Naive B cell (primary cell): ENCODE results near the gene PLA2G5. TPM values are rescaled to one million over a fixed set of nuclear protein-coding genes. Genes with fewer than 3 reads are reported as not detected.
"Not testable (repeated sequence)": the region's sequence is repeated elsewhere in the genome, so short reads cannot be mapped to it uniquely, and the experiment has no call there.

Experiments
- ATAC-seq, 2 donors: fragments of 150-1000 bp; cut with Tn5 transposase; 2 replicates each; pipeline ENCODE4 v1.10.0; 2021; ENCODE audit warnings: low read depth in 2 of 2, mild to moderate bottlenecking in 2 of 2, moderate library complexity in 2 of 2
- DNase-seq: peaks from one replicate; pipeline ENCODE4 v3.0.0; 2022
- H3K27ac Mint-ChIP-seq, 6 donors: one replicate each; pipeline ENCODE4 v1.8.0; 2020 to 2022; ENCODE audit warnings: mild to moderate bottlenecking in 6 of 6, mixed read lengths in 6 of 6, moderate library complexity in 5 of 6, inconsistent platforms in 2 of 6
- H3K27me3 Mint-ChIP-seq, 3 donors: one replicate each; pipeline ENCODE4 v1.8.0; 2021 to 2022; ENCODE audit warnings: mixed read lengths in 3 of 3, mild to moderate bottlenecking in 1 of 3
- H3K36me3 Mint-ChIP-seq, 2 donors: one replicate each; pipeline ENCODE4 v1.8.0; 2020 to 2022; ENCODE audit warnings: mixed read lengths in 2 of 2, inconsistent platforms in 1 of 2, mild to moderate bottlenecking in 1 of 2
- H3K4me1 Mint-ChIP-seq, 3 donors: one replicate each; pipeline ENCODE4 v1.8.0; 2020 to 2022; ENCODE audit warnings: mixed read lengths in 3 of 3, inconsistent platforms in 1 of 3, mild to moderate bottlenecking in 1 of 3, moderate library complexity in 1 of 3
- H3K4me3 Mint-ChIP-seq, 8 donors: one replicate each; pipeline ENCODE4 v1.8.0; 2020 to 2022; ENCODE audit warnings: mild to moderate bottlenecking in 8 of 8, mixed read lengths in 8 of 8, moderate library complexity in 8 of 8, inconsistent platforms in 2 of 8
- H3K9me3 Mint-ChIP-seq, 7 donors: one replicate each; pipeline ENCODE4 v1.8.0; 2020 to 2022; ENCODE audit warnings: mixed read lengths in 7 of 7, mild to moderate bottlenecking in 5 of 7, inconsistent platforms in 2 of 7, moderate library complexity in 1 of 7
- polyA plus RNA-seq, 6 donors: library from polyadenylated mRNA; unstranded; fragments of 300-500 nt; fragmentation: Illumina TruSeq; gene quantifications; one replicate each; pipeline ENCODE4 v1.2.3, GENCODE V29; 2021; ENCODE audit warnings: low read depth in 6 of 6

PLA2G5 gene
- polyA plus RNA-seq, 6 donors from 2014 or later = not detected

DNA sequence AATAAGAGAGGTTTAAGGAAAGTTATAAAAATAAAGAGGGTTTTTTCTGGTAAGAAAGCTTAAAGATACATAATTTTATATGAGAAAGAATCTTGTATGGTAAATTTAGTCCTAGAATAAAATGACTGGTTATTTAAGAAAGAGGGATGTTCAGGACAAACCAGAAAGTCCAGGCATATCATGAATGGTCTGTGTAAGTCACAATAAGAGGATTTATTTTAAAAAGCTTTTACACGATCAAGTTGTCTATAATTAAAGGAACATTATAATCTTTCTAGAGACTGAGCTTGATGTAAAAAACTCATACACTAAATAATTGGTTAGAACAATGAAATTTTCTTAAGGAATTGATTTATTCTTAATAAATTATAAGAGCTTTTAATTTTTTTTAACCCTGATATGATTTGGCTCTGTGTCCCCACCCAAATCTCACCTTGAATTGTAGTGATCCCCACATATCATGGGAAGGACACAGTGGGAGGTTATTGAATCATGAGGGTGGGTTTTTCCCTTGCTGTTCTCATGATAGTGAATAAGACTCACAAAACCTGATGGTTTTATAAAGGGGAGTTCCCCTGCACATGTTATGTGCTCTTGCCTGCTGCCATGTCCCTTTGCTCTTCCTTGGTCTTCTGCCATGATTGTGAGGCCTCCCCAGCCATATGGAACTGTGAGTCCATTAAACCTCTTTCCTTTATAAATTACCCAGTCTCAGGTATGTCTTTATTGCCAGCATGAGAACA, 20.8 kb upstream of the PLA2G5 start:
- DNase-seq, ATAC-seq, H3K4me3 Mint-ChIP-seq, H3K27me3 Mint-ChIP-seq, H3K4me1 Mint-ChIP-seq, H3K27ac Mint-ChIP-seq: not testable (repeated sequence)
- Mint-ChIP-seq H3K9me3 (peaks cover 4 to 49% (median 35%) of the 10 kb centered on the region in 7 donors), H3K36me3 (peaks cover 7 to 21% of the 10 kb centered on the region in 2 donors)

- DNase-seq (no peak), ATAC-seq (no peak)
- H3K4me3 Mint-ChIP-seq = no peak overlapping the region
- peaks cover 4 to 49% (median 35%) of the 10 kb centered on the region in 7 donors for H3K9me3 Mint-ChIP-seq
- H3K27ac Mint-ChIP-seq = no peak overlapping the region
- peaks cover 0 to 2% (median 0%) of the 10 kb centered on the region in 3 donors for H3K27me3 Mint-ChIP-seq
- H3K4me1 Mint-ChIP-seq = peaks cover 5 to 15% (median 8%) of the 10 kb centered on the region in 3 donors
- peaks cover 8 to 21% of the 10 kb centered on the region in 2 donors for H3K36me3 Mint-ChIP-seq
Observed at GRCh38 chr1:20051218-20051829, 18.7 kb upstream of the PLA2G5 start.

- Mint-ChIP-seq H3K4me3 (no peak overlapping the region), H3K4me1 (peaks cover 7 to 12% (median 8%) of the 10 kb centered on the region in 3 donors), H3K27ac (no peak overlapping the region), H3K9me3 (peaks cover 4 to 49% (median 35%) of the 10 kb centered on the region in 7 donors), H3K27me3 (no peaks in the 10 kb centered on the region), H3K36me3 (peaks cover 8 to 21% of the 10 kb centered on the region in 2 donors)
- no peak for ATAC-seq
- DNase-seq = no peak
Observed at GRCh38 chr1:20052386-20052785, 17.6 kb upstream of the PLA2G5 start.

- peak overlapping the region in 3 of 6 donors; percentile 66 to 71 (median 66) for H3K27ac Mint-ChIP-seq
- DNase-seq (no peak), ATAC-seq (no peak)
- peaks cover 2 to 8% of the 10 kb centered on the region in 2 donors for H3K36me3 Mint-ChIP-seq
- H3K4me1 Mint-ChIP-seq = peaks cover 44 to 66% (median 54%) of the 10 kb centered on the region in 3 donors
- no peaks in the 10 kb centered on the region for H3K27me3 Mint-ChIP-seq
- H3K4me3 Mint-ChIP-seq = peak overlapping the region in 3 of 8 donors; percentile 40 to 84 (median 70)
- peaks cover 0 to 8% (median 3%) of the 10 kb centered on the region in 7 donors for H3K9me3 Mint-ChIP-seq
Observed at GRCh38 chr1:20057886-20058420, 12.0 kb upstream of the PLA2G5 start.

- Mint-ChIP-seq H3K4me3 (peak overlapping the region in 7 of 8 donors; percentile 27 to 84 (median 81)), H3K4me1 (peaks cover 44 to 71% (median 54%) of the 10 kb centered on the region in 3 donors), H3K36me3 (peaks cover 0 to 6% of the 10 kb centered on the region in 2 donors), H3K27me3 (no peaks in the 10 kb centered on the region), H3K27ac (peak overlapping the region in 4 of 6 donors; percentile 66 to 91 (median 76)), H3K9me3 (peaks cover 0 to 3% (median under 1%) of the 10 kb centered on the region in 7 donors)
- ATAC-seq = peak; percentile 52 to 58
- no peak for DNase-seq
Observed at GRCh38 chr1:20058531-20058930, 11.5 kb upstream of the PLA2G5 start.

- Mint-ChIP-seq H3K9me3 (no peaks in the 10 kb centered on the region), H3K27ac (peak overlapping the region in 4 of 6 donors; percentile 5 to 92 (median 52))
Observed at GRCh38 chr1:20059847-20060246, 10.1 kb upstream of the PLA2G5 start.

DNA sequence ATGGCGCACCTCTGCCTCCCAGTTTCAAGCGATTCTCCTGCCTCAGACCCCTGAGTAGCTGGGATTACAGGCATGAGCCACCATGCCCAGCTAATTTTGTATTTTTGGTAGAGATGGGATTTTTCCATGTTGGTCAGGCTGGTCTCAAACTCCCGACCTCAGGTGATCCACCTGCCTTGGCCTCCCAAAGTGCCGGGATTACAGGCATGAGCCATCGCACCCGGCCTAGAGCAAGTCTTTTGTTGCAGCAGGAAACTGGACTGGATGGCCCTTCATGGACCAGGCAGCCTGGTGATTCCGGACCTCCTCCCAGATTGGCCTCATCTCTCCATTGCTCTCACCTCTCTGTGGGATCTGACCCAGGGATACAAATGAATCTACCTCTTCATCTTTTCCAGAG, 9.2 kb upstream of the PLA2G5 start:
- not testable (repeated sequence) for H3K36me3 Mint-ChIP-seq, ATAC-seq, H3K9me3 Mint-ChIP-seq, H3K27me3 Mint-ChIP-seq, DNase-seq
- Mint-ChIP-seq H3K27ac (peak overlapping the region in 5 of 6 donors; percentile 24 to 76 (median 59)), H3K4me3 (peak overlapping the region in 5 of 8 donors; percentile 28 to 84 (median 49)), H3K4me1 (peaks cover 39 to 69% (median 64%) of the 10 kb centered on the region in 3 donors)

More at GRCh38 chr1:20059847-20060246, 10.1 kb upstream of the PLA2G5 start:
- Mint-ChIP-seq H3K27me3 (no peaks in the 10 kb centered on the region), H3K36me3 (no peaks in the 10 kb centered on the region), H3K4me1 (peaks cover 44 to 69% (median 56%) of the 10 kb centered on the region in 3 donors), H3K4me3 (peak overlapping the region; percentile 0 to 84 (median 76))
- peak; percentile 46 for DNase-seq
- peak; percentile 90 for ATAC-seq

- H3K9me3 Mint-ChIP-seq = no peaks in the 10 kb centered on the region
- DNase-seq (no peak), ATAC-seq (no peak)
- H3K4me3 Mint-ChIP-seq = peak overlapping the region in 5 of 8 donors; percentile 25 to 72 (median 44)
- H3K27ac Mint-ChIP-seq = peak overlapping the region in 5 of 6 donors; percentile 29 to 89 (median 69)
- H3K36me3 Mint-ChIP-seq = no peaks in the 10 kb centered on the region
- peaks cover 36 to 63% (median 57%) of the 10 kb centered on the region in 3 donors for H3K4me1 Mint-ChIP-seq
- H3K27me3 Mint-ChIP-seq = no peaks in the 10 kb centered on the region
Observed at GRCh38 chr1:20061866-20062265, 8.1 kb upstream of the PLA2G5 start.

- Mint-ChIP-seq H3K27ac (no peak overlapping the region), H3K9me3 (no peaks in the 10 kb centered on the region), H3K4me1 (peaks cover 26 to 48% (median 43%) of the 10 kb centered on the region in 3 donors), H3K4me3 (no peak overlapping the region), H3K27me3 (no peaks in the 10 kb centered on the region), H3K36me3 (no peaks in the 10 kb centered on the region)
- ATAC-seq (no peak), DNase-seq (no peak)
Observed at GRCh38 chr1:20063861-20064292, 6.1 kb upstream of the PLA2G5 start.

GRCh38 chr1:20068722-20069121, 1.3 kb upstream of the PLA2G5 start:
- no peak for ATAC-seq
- no peaks in the 10 kb centered on the region for H3K9me3 Mint-ChIP-seq
- H3K36me3 Mint-ChIP-seq = no peaks in the 10 kb centered on the region
- H3K27me3 Mint-ChIP-seq = no peaks in the 10 kb centered on the region
- H3K27ac Mint-ChIP-seq = no peak overlapping the region
- H3K4me3 Mint-ChIP-seq = no peak overlapping the region
- no peak for DNase-seq
- peaks cover 25 to 34% (median 30%) of the 10 kb centered on the region in 3 donors for H3K4me1 Mint-ChIP-seq

DNA sequence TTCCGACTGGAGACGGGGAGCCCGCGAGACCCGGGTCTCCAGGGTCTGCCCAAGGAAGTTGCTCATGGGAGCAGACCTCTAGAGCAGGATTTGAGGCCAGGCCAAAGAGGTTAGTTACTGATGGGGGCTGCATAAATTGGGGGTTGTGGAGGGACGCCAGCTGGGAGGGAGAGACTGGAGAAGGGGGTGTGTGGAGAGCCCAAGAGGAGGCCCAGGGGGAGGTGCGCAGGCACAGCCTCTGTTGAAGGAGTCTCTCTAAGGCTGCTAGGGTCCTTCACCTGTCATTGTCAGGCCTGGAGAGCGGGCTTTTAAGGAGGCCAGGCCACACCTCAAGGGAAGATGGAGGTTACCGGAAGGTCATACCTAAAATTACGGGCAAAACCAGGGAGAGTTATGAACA, 363 bp downstream of the PLA2G5 start:
- Mint-ChIP-seq H3K4me3 (peak overlapping the region in 1 of 8 donors; percentile 74), H3K4me1 (peaks cover 38 to 44% (median 42%) of the 10 kb centered on the region in 3 donors), H3K27ac (peak overlapping the region in 3 of 6 donors; percentile 22 to 87 (median 62)), H3K9me3 (no peaks in the 10 kb centered on the region), H3K36me3 (no peaks in the 10 kb centered on the region), H3K27me3 (no peaks in the 10 kb centered on the region)
- ATAC-seq (no peak), DNase-seq (no peak)

DNA sequence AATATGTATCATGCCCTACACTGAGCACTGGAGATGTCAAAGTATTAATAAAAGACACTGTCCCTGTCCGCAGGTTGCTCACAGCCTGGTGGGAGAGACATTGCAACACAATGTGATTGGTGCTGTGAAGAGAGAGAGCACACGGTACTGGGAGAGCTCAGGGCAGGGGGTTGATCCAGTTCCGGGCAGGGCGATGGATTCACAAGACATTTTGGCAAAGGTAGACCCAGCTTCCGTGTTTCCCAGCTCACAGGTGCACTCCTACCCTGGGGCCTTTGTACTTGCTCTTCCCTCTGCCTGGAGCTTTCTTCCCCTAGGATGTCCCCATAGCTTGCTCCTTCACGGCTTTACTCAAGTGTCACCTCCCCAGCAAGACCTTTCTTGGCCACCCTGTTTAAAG, 1.4 kb downstream of the PLA2G5 start:
- Mint-ChIP-seq H3K27me3 (no peaks in the 10 kb centered on the region), H3K36me3 (no peaks in the 10 kb centered on the region), H3K4me3 (no peak overlapping the region), H3K27ac (peak overlapping the region in 2 of 6 donors; percentile 24 to 46), H3K4me1 (peaks cover 43 to 54% (median 45%) of the 10 kb centered on the region in 3 donors), H3K9me3 (no peaks in the 10 kb centered on the region)
- ATAC-seq (no peak), DNase-seq (no peak)

DNA sequence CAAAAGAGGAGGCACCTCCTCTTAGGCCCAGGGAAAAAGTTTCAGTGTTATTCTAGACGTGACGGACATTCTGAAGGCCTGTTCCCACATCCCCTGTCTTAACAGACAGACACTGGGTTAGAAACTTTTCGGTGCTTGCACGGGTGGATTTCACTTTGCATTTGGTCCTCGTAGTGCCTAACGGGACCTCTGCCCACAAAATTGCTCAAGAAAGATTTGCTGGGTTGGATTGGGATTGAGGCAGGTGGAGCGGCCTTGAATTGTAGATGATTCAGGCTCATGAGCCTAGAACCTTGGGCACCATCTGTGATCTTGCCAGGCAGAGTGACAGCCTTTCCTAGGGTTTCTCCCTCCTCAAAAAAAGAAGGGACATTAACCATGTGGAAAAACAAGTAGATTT, 2.8 kb downstream of the PLA2G5 start:
- Mint-ChIP-seq H3K27ac (peak overlapping the region in 5 of 6 donors; percentile 31 to 96 (median 62)), H3K27me3 (no peaks in the 10 kb centered on the region), H3K9me3 (no peaks in the 10 kb centered on the region), H3K4me3 (peak overlapping the region in 7 of 8 donors; percentile 4 to 79 (median 44)), H3K36me3 (no peaks in the 10 kb centered on the region), H3K4me1 (peaks cover 57 to 68% (median 59%) of the 10 kb centered on the region in 3 donors)
- ATAC-seq (no peak), DNase-seq (no peak)
